GM23248 (cell line): ENCODE results near the gene LAG3. TPM values are rescaled to one million over a fixed set of nuclear protein-coding genes. Genes with fewer than 3 reads are reported as not detected.

Experiments
- DNase-seq: peaks from one replicate; pipeline ENCODE4 v3.0.0-alpha.2; 2015
- H2AFZ ChIP-seq: fragments of 200-600 bp; sonication (generic); 2 replicates; pipeline ENCODE4 v1.6.1; 2016; ENCODE audit warnings: antibody characterized with exemption
- H3F3A ChIP-seq: fragments of 200-600 bp; sonication (generic); 2 replicates; pipeline ENCODE4 v1.6.1; 2016; ENCODE audit warnings: mild to moderate bottlenecking, antibody characterized with exemption, mixed run types; ENCODE audit not compliant: insufficient read depth
- H3K27ac ChIP-seq: fragments of 200-600 bp; sonication (generic); 2 replicates; pipeline ENCODE4 v1.5.1; 2016; ENCODE audit warnings: mild to moderate bottlenecking
- H3K27me3 ChIP-seq: fragments of 200-600 bp; sonication (generic); replicated peaks from 2 replicates; pipeline ENCODE4 v1.6.1; 2016; ENCODE audit warnings: mild to moderate bottlenecking; ENCODE audit not compliant: insufficient read depth
- H3K36me3 ChIP-seq: fragments of 200-600 bp; sonication (generic); 2 replicates; pipeline ENCODE4 v1.6.1; 2016; ENCODE audit warnings: low read depth, mild to moderate bottlenecking
- H3K4me1 ChIP-seq: fragments of 200-600 bp; sonication (generic); 2 replicates; pipeline ENCODE4 v1.6.1; 2016; ENCODE audit warnings: mild to moderate bottlenecking; ENCODE audit not compliant: insufficient read depth
- H3K4me2 ChIP-seq: fragments of 200-600 bp; sonication (generic); one replicate; pipeline ENCODE4 v1.6.1; 2016; ENCODE audit warnings: mild to moderate bottlenecking; ENCODE audit not compliant: unreplicated experiment
- H3K4me3 ChIP-seq: fragments of 200-600 bp; sonication (generic); 2 replicates; pipeline ENCODE4 v1.5.1; 2016; ENCODE audit warnings: mild to moderate bottlenecking
- H3K79me2 ChIP-seq: fragments of 200-600 bp; sonication (generic); 2 replicates; pipeline ENCODE4 v1.6.1; 2016; ENCODE audit warnings: mild to moderate bottlenecking; ENCODE audit not compliant: insufficient read depth
- H3K9ac ChIP-seq: fragments of 200-600 bp; sonication (generic); 2 replicates; pipeline ENCODE4 v1.6.1; 2016; ENCODE audit warnings: mild to moderate bottlenecking
- H3K9me2 ChIP-seq: fragments of 200-600 bp; sonication (generic); 2 replicates; pipeline ENCODE4 v1.6.1; 2016; ENCODE audit warnings: mixed run types, mild to moderate bottlenecking, moderate library complexity; ENCODE audit not compliant: insufficient read depth
- H3K9me3 ChIP-seq: fragments of 200-600 bp; sonication (generic); one replicate; pipeline ENCODE4 v1.6.1; 2017; ENCODE audit warnings: low read depth
- H4K20me1 ChIP-seq: fragments of 200-600 bp; sonication (generic); 2 replicates; pipeline ENCODE4 v1.6.0; 2016; ENCODE audit not compliant: insufficient read depth
- EZH2 ChIP-seq: fragments of 200-600 bp; sonication (generic); IDR thresholded peaks from 2 replicates; pipeline ENCODE4 v1.6.1; 2018; ENCODE audit warnings: antibody characterized with exemption, mild to moderate bottlenecking; ENCODE audit not compliant: insufficient read depth, poor library complexity, severe bottlenecking
- EZH2phosphoT487 ChIP-seq: fragments of 200-600 bp; sonication (generic); IDR thresholded peaks from 2 replicates; pipeline ENCODE4 v1.6.1; 2018; ENCODE audit warnings: antibody characterized with exemption, moderate library complexity, mild to moderate bottlenecking, low read depth; ENCODE audit not compliant: insufficient read depth
- WGBS, 2 experiments: methylation state at CpG; one replicate each; pipeline ENCODE4 v1.1.6; 2015 to 2017; ENCODE audit warnings: low lambda C conversion rate in 2 of 2, low coverage in 1 of 2; ENCODE audit errors: missing lambda C conversion rate in 2 of 2; 5-methylcytosine and 5-hydroxymethylcytosine counted together
- in situ Hi-C: fragments of 300-500 bp; cut with MboI; formaldehyde crosslinking; loops from 2 replicates; pipeline ENCODE4 v1.15.0; 2020
- polyA plus RNA-seq: library from polyadenylated mRNA; unstranded; fragments of >200 nt; fragmentation: Nextera tagmentation; extraction: Ambion mirVana; gene quantifications from 2 replicates; pipeline ENCODE4 v1.2.1, GENCODE V29; 2016
- total RNA-seq: library from RNA; depleted of rRNA; stranded (reverse); fragments of >200 nt; shearing (Covaris generic); gene quantifications from 2 replicates; pipeline ENCODE4 v1.2.3, GENCODE V29; 2014

LAG3 gene
- total and polyA plus RNA-seq, 2 experiments from 2014 or later, result 0.29 TPM; not detected in 1

DNA sequence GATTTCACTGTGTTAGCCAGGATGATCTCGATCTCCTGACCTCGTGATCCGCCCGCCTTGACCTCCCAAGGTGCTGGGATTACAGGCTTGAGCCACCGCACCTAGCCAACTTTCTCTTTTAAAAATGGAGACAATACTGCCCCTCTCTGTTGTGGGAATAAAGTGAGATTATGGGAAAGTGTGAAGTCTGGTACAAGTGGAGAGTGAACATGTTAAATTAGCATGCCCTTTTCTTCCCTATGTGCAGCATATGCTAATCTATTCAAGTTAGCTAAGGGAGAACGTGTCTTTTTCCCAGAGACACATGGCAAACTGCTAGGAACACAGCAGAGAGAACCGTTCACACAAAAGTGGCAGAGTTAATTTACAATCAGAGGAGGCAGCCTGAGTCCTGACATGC is 47.0 kb upstream of the LAG3 start:
- in situ Hi-C loops, result no loop called here
- peaks cover 10% of the 10 kb centered on the region for H3K4me1 ChIP-seq
- H4K20me1 ChIP-seq, result no peaks in the 10 kb centered on the region
- peak overlapping the region; percentile 79; the same call in 1 of the 2 replicates for H3K4me3 ChIP-seq
- H3K36me3 ChIP-seq, result peaks cover 9% of the 10 kb centered on the region; the same call in 1 of the 2 replicates
- DNase-seq, result no peak
- TF ChIP-seq EZH2phosphoT487, result no peak
- no peak for TF ChIP-seq EZH2
- no peak overlapping the region for H3K27ac ChIP-seq
- no peak overlapping the region for H2AFZ ChIP-seq
- H3K4me2 ChIP-seq, result peak overlapping the region; percentile 99
- no peak overlapping the region for H3K9ac ChIP-seq
- H3K9me3 ChIP-seq, result no peaks in the 10 kb centered on the region
- H3K79me2 ChIP-seq, result peaks cover 24% of the 10 kb centered on the region
- whole genome bisulfite sequencing, 2 experiments, result 84 to 88% methylated on average over 7 of the region's 7 CpGs
- peaks cover 10% of the 10 kb centered on the region; the same call in 1 of the 2 replicates for H3F3A ChIP-seq
- no peaks in the 10 kb centered on the region for H3K27me3 ChIP-seq
- no peaks in the 10 kb centered on the region for H3K9me2 ChIP-seq

DNA sequence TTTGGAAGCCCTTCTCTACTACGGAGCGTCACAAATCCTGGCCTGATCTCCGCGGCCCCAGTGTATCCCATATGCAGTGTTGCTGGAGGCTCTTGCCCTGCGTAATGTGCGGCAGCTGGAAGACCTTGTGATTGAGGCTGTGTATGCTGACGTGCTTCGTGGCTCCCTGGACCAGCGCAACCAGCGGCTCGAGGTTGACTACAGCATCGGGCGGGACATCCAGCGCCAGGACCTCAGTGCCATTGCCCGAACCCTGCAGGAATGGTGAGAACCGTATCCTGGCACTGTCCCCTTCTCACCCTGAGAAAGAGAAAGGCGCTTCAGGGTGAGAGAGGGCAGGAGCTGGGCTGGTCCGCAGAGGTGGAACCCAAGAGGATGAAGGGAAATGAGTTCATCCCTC is 43.1 kb upstream of the LAG3 start:
- Histone ChIP-seq H3K79me2 (peaks cover 24% of the 10 kb centered on the region), H3K27me3 (no peaks in the 10 kb centered on the region), H3K4me1 (peaks cover 10% of the 10 kb centered on the region), H3K9me2 (no peaks in the 10 kb centered on the region), H3K4me2 (no peak overlapping the region), H3K27ac (no peak overlapping the region), H3K4me3 (no peak overlapping the region), H3K9me3 (no peaks in the 10 kb centered on the region), H3K36me3 (peaks cover 9% of the 10 kb centered on the region; the same call in 1 of the 2 replicates), H4K20me1 (no peaks in the 10 kb centered on the region), H3F3A (peaks cover 5% of the 10 kb centered on the region; the same call in 1 of the 2 replicates), H2AFZ (no peak overlapping the region), H3K9ac (no peak overlapping the region)
- in situ Hi-C loops, result no loop called here
- WGBS, 2 experiments, result 95% methylated on average over 18 of the region's 18 CpGs
- DNase-seq, result no peak
- TF ChIP-seq EZH2phosphoT487 (no peak), EZH2 (no peak)

DNA sequence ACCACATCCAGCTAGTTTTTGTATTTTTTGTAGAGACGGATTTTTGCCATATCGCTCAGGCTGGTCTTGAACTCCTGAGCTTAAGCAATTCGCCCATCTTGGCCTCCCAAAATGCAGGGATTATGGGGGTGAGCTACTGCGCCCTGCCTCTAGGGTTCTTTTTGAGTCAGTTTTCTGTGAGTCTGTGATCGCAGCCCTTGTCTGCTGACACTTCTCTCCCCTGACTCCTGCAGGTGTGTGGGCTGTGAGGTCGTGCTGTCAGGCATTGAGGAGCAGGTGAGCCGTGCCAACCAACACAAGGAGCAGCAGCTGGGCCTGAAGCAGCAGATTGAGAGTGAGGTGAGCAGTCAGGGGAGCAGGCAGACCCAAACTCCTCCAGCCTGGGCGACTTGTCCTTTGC is 42.2 kb upstream of the LAG3 start:
- 89 to 90% methylated on average over 8 of the region's 8 CpGs for whole genome bisulfite sequencing, 2 experiments
- Histone ChIP-seq H3K36me3 (peaks cover 9% of the 10 kb centered on the region; the same call in 1 of the 2 replicates), H3K4me2 (no peak overlapping the region), H4K20me1 (no peaks in the 10 kb centered on the region), H3K27me3 (no peaks in the 10 kb centered on the region), H2AFZ (no peak overlapping the region), H3K9me3 (no peaks in the 10 kb centered on the region), H3K9me2 (no peaks in the 10 kb centered on the region), H3K4me1 (peaks cover 4% of the 10 kb centered on the region), H3F3A (peaks cover 15% of the 10 kb centered on the region), H3K27ac (no peak overlapping the region), H3K79me2 (peaks cover 15% of the 10 kb centered on the region), H3K4me3 (no peak overlapping the region), H3K9ac (no peak overlapping the region)
- DNase-seq, result no peak
- in situ Hi-C loops, result no loop called here
- TF ChIP-seq EZH2phosphoT487 (no peak), EZH2 (no peak)

DNA sequence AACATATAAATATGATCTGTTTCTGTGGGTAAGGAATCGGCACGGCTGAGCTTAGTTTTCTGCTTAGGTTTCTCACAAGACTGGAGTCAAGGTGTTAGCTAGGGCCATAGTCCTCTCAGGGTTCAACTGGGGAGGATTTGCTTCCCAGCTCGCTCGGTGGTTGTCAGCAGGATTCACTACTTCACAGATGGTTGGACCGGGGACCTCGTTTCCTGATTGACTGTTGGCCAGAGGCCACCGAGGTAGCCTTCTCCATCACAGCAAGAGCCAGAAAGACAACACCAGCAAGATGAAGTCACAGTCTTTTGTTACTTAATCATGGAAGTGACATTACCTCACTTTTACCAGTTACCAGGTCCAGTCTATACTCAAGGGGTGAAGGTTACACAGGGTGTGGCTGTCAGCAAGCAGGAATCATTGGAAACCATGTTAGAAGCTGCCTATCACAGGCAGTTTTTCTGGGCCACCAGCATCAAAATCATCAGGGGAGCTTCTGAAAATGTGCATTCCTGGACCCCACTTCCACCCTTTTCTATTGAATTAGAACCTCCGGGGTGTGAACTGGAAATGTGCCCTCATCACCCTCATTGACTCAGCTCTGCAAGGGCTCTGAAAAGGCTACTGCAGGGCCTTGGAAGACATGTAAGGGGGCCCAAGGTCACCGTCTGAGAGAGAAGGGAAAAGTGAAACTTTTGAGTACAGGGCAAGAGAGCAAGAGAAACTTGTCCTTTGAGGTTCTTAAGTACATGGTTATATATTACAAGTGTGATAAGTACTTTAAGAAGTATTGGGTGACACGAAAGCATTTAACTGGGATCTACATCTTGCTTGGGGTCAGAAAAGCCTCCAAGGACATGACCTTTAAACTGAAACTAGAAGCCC is 37.6 kb upstream of the LAG3 start:
- no peaks in the 10 kb centered on the region for H3K9me3 ChIP-seq
- no peak for DNase-seq
- no peak overlapping the region for H3K4me3 ChIP-seq
- H3K9ac ChIP-seq, result no peak overlapping the region
- no peaks in the 10 kb centered on the region for H4K20me1 ChIP-seq
- peaks cover 29% of the 10 kb centered on the region for H3F3A ChIP-seq
- no peaks in the 10 kb centered on the region for H3K27me3 ChIP-seq
- H3K79me2 ChIP-seq, result no peaks in the 10 kb centered on the region
- no peak overlapping the region for H3K4me2 ChIP-seq
- WGBS, 2 experiments, result 83 to 85% methylated on average over 10 of the region's 10 CpGs
- H3K36me3 ChIP-seq, result no peaks in the 10 kb centered on the region; the same call in 1 of the 2 replicates
- TF ChIP-seq EZH2phosphoT487 (no peak), EZH2 (no peak)
- peaks cover 7% of the 10 kb centered on the region for H3K4me1 ChIP-seq
- no peaks in the 10 kb centered on the region for H3K9me2 ChIP-seq
- no peak overlapping the region for H3K27ac ChIP-seq
- in situ Hi-C loops, result no loop called here
- H2AFZ ChIP-seq, result no peak overlapping the region
